ENCODE results near the gene CEACAM8.
"Not testable (repeated sequence)": the region's sequence is repeated elsewhere in the genome, so short reads cannot be mapped to it uniquely, and the experiment has no call there.

CEACAM8 gene

GRCh38 chr19:42594617-42595489 is at the start of gene CEACAM8:
Gene CEACAM8 (minus strand): TSS chr19:42594924. CDS start chr19:42594828, 96 bp downstream.
- no peak for DNase-seq

GRCh38 chr19:42639324-42640092 is 44.8 kb upstream of the CEACAM8 start:
- not testable (repeated sequence) for DNase-seq

GRCh38 chr19:42635233-42635539 is 40.5 kb upstream of the CEACAM8 start:
- no peak for DNase-seq

GRCh38 chr19:42634409-42635232 is 39.9 kb upstream of the CEACAM8 start:
- DNase-seq: peak; percentile 6

- DNase-seq: no peak
Measured at GRCh38 chr19:42629191-42629590, 34.5 kb upstream of the CEACAM8 start.

- DNase-seq: no peak
Measured at GRCh38 chr19:42628411-42629140, 33.9 kb upstream of the CEACAM8 start.

GRCh38 chr19:42627916-42628315 is 33.2 kb upstream of the CEACAM8 start:
- DNase-seq: no peak

- no peak for DNase-seq
Measured at GRCh38 chr19:42626181-42626580, 31.5 kb upstream of the CEACAM8 start.

GRCh38 chr19:42619271-42619670 is 24.5 kb upstream of the CEACAM8 start:
- DNase-seq: no peak

GRCh38 chr19:42613666-42614065 is 18.9 kb upstream of the CEACAM8 start:
- no peak for DNase-seq

GRCh38 chr19:42610401-42610915 is 15.7 kb upstream of the CEACAM8 start:
- DNase-seq: not testable (repeated sequence)

GRCh38 chr19:42606660-42607351 is 12.1 kb upstream of the CEACAM8 start:
- DNase-seq: peak; percentile 40

GRCh38 chr19:42601811-42602443 is 7.2 kb upstream of the CEACAM8 start:
- DNase-seq: peak; percentile 21

- DNase-seq: peak; percentile 7
Measured at GRCh38 chr19:42596391-42597072, 1.8 kb upstream of the CEACAM8 start.

- no peak for DNase-seq
Measured at GRCh38 chr19:42595550-42596172, 937 bp upstream of the CEACAM8 start.

- DNase-seq: no peak
Measured at GRCh38 chr19:42589792-42590191, 4.9 kb downstream of the CEACAM8 start.

- DNase-seq: no peak
Measured at GRCh38 chr19:42584466-42584865, 10.3 kb downstream of the CEACAM8 start.

- DNase-seq: no peak
Measured at GRCh38 chr19:42577016-42577415, 17.7 kb downstream of the CEACAM8 start.

GRCh38 chr19:42576241-42576640 is 18.5 kb downstream of the CEACAM8 start:
- DNase-seq: no peak

- DNase-seq: no peak
Measured at GRCh38 chr19:42573642-42574041, 21.1 kb downstream of the CEACAM8 start.

All from kidney glomerular epithelial cell (primary cell).